GM19397 (cell line): ENCODE results near the gene PCYT1B.
"Not testable (repeated sequence)": the region's sequence is repeated elsewhere in the genome, so short reads cannot be mapped to it uniquely, and the experiment has no call there.

Source experiments
- ATAC-seq: cut with Tn5 transposase; IDR thresholded peaks from one replicate; pipeline ENCODE4 v1.9.1; 2021; ENCODE audit warnings: mild to moderate bottlenecking, moderate library complexity; ENCODE audit not compliant: unreplicated experiment

The PCYT1B gene

GRCh38 chrX:24646745-24647182, 383 bp downstream of the PCYT1B start:
- no peak for ATAC-seq

GRCh38 chrX:24646006-24646405, 1.1 kb downstream of the PCYT1B start:
- no peak for ATAC-seq

- no peak for ATAC-seq
Measured at GRCh38 chrX:24643116-24643515, 4.0 kb downstream of the PCYT1B start.

GRCh38 chrX:24629701-24630100, 17.4 kb downstream of the PCYT1B start:
- no peak for ATAC-seq

GRCh38 chrX:24619647-24620046, 27.5 kb downstream of the PCYT1B start:
- no peak for ATAC-seq

GRCh38 chrX:24610516-24610915, 36.6 kb downstream of the PCYT1B start:
- no peak for ATAC-seq

GRCh38 chrX:24607616-24608015, 39.5 kb downstream of the PCYT1B start:
- ATAC-seq: no peak

- ATAC-seq: not testable (repeated sequence)
Measured at GRCh38 chrX:24605941-24606340, 41.2 kb downstream of the PCYT1B start.

GRCh38 chrX:24603191-24603590, 44.0 kb downstream of the PCYT1B start:
- no peak for ATAC-seq

GRCh38 chrX:24601858-24602257, 45.3 kb downstream of the PCYT1B start:
- no peak for ATAC-seq

- ATAC-seq: no peak
Measured at GRCh38 chrX:24594501-24594900, 52.6 kb downstream of the PCYT1B start.

- ATAC-seq: no peak
Measured at GRCh38 chrX:24590111-24590510, 57.0 kb downstream of the PCYT1B start.

- no peak for ATAC-seq
Measured at GRCh38 chrX:24577091-24577490, 70.1 kb downstream of the PCYT1B start.

- no peak for ATAC-seq
Measured at GRCh38 chrX:24575496-24575895, 71.7 kb downstream of the PCYT1B start.

- ATAC-seq: no peak
Measured at GRCh38 chrX:24574743-24575142, 72.4 kb downstream of the PCYT1B start.

GRCh38 chrX:24567169-24567568, 80.0 kb downstream of the PCYT1B start:
- ATAC-seq: no peak

- no peak for ATAC-seq
Measured at GRCh38 chrX:24566240-24566639, 80.9 kb downstream of the PCYT1B start.

GRCh38 chrX:24563291-24564010, 83.7 kb downstream of the PCYT1B start:
- ATAC-seq: no peak

- no peak for ATAC-seq
Measured at GRCh38 chrX:24561121-24561520, 86.0 kb downstream of the PCYT1B start.

- ATAC-seq: no peak
Measured at GRCh38 chrX:24553011-24553410, 94.1 kb downstream of the PCYT1B start.

- no peak for ATAC-seq
Measured at GRCh38 chrX:24550166-24550565, 97.0 kb downstream of the PCYT1B start.

- ATAC-seq: no peak
Measured at GRCh38 chrX:24547961-24548360, 99.2 kb downstream of the PCYT1B start.

GRCh38 chrX:24542756-24543155, 104.4 kb downstream of the PCYT1B start:
- no peak for ATAC-seq
